GM18511 (cell line): ENCODE measurements around the gene MIS12.

ENCODE experiments used
- ATAC-seq: cut with Tn5 transposase; IDR thresholded peaks from one replicate; pipeline ENCODE4 v1.9.1; 2021; ENCODE audit warnings: mild to moderate bottlenecking, moderate library complexity; ENCODE audit not compliant: unreplicated experiment

Gene MIS12

DNA sequence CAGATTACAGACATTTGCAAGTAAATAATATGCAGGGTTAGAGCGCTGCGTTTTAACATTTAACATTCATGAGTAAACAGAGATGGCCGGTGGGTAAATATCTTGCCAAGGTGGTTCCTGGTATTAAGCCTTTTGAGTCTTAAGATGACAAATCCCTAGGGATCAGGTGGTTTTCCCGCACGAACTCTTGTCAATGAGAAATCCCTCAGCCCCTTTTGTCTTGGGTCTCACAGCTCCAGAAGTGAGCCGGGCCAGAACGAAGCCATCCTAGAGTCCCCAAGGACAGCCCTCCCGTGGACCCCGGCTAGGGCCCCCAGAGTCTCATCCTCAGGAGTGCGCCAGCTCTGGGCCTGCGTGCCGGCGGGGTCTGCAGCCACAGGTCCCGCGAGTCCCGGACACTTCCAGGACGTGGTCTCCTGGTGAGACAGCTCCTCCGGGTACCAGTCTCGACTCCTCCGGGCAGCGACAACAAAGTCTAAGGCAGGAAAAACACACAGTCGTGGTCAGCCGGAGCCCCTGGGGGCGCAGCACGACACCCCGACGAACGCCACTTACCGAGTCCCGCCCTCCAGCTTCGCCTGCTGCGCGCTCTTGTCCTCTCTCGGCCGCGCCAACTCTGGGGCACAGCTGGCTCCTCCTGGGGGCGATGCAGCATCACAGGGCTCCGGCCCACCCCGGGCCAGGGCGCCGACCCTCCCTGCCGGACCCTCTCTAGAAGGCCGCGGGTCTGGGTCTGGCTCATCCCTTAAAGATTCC, 13.3 kb downstream of the MIS12 start:
- no peak for ATAC-seq

GRCh38 chr17:5500247-5500588, 13.9 kb downstream of the MIS12 start:
- ATAC-seq: no peak

- no peak for ATAC-seq
Measured at GRCh38 chr17:5500589-5501391, 14.4 kb downstream of the MIS12 start.

DNA sequence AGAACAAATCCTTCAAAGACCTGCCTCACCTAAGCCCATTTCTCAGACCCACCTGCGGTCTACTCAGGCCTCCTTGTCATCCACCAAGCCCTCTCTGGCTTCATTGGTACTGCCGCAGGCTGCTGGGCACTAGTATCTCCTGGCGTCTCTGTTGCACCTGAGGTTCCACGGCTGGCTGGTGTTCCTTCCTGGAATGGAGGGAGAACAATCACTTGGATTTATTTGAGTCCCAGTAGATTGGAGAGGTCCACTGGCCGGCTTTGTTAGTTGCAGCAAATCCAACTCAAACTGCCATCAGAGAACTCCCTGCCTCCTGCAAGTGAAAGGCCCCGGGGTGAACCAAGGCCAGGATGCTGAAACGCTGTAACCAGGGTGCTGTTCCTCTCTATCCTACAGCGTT, 15.3 kb downstream of the MIS12 start:
- no peak for ATAC-seq

DNA sequence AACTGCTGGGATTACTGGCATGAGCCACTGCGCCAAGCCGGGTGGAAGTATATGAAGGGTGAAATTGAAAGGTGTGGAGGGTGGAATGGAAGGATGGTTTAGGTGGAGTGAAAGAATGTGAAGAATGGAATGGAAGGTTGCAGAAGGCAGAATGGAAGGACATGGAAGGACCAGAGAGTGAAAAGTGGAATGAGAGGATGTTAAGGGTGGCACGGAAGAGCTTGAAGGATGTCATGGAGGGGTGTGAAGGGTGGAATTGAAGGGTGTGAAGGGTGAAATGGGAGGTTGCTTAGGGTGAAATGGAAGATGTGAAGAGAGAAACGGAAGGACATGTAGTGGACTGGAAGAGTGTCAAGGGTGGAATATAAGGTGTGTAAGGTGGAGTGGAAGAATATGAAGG, 16.2 kb downstream of the MIS12 start:
- ATAC-seq: no peak

GRCh38 chr17:5506307-5506706, 19.9 kb downstream of the MIS12 start:
- ATAC-seq: no peak

GRCh38 chr17:5508810-5509209, 22.4 kb downstream of the MIS12 start:
- ATAC-seq: no peak

- ATAC-seq: no peak
Measured at GRCh38 chr17:5509482-5509881, 23.1 kb downstream of the MIS12 start.

DNA sequence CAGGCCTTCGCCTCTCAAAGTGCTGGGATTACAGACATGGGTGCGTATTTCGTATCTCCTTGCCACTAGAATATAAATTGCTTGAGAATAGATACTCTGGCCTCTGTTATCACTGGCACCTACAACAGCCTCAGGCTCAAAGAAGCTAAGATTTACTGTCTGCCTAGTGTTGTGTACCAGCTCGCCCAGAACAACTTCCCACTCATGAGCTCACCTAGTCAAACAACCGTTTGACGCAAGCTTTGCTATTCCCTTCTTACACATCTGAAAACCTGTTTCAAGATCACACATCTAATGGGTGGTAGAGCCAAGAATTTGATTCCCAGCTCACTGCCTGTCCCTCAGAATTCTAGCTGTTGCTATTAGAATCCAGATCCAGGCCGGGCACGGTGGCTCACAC, 24.4 kb downstream of the MIS12 start:
- no peak for ATAC-seq

GRCh38 chr17:5511401-5512225, 25.2 kb downstream of the MIS12 start:
- no peak for ATAC-seq

DNA sequence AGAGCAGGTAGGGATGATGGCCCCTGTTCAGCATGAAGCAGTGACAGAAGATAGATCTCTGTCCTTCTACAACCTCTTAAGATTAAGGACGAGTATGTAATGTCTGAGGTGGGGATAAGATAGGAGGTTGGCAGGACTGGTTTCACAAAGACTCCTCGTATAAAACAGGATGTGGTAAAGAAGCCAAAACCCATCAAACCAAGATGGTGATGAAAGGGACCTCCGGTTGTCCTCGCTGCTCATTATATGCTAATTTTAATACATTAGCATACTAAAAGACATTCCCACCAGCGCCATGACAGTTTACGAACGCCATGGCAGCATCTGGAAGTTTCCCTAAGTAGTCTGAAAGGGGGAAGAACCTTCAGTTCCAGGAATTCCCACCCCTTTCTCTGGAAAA, 27.3 kb downstream of the MIS12 start:
- no peak for ATAC-seq

DNA sequence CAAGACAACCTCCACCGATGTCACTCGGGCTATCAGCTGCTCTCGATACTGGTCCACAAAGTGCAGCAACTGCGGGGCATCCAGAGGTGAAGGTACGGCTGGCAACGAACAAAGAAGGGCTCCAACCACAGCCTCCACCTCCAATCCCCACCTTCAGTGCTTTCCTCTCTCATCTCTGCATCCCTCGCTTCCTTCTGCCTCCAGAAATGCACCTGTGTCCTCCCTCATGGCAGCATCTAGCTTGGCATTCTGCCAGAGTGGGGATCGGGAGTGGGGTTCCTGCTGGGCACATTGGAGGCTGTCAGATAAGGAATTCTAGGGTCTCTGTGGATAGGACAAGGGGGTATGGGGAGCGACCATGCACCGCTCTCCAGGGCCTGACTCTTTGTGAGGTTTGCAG, 28.6 kb downstream of the MIS12 start:
- no peak for ATAC-seq

GRCh38 chr17:5516060-5516792, 29.9 kb downstream of the MIS12 start:
- no peak for ATAC-seq

DNA sequence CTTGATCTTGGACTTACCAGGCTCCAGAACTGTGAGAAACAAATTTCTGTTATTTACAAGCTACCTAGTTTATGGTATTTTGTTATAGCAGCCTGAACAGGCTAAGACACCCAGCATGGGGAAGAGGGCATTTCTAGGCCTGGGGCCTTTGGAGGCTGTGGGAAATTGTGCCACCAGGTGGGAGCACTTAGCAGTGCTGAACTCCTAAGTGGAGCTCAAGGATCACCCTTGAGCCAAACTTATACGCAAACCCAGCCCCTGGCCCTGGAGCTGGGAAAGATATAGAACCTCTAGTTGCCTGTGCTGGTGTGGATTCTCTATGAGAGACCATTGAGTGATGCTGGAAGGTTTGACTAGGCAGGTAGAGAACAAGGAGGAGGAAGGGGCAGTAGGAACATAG, 36.1 kb downstream of the MIS12 start:
- ATAC-seq: no peak

DNA sequence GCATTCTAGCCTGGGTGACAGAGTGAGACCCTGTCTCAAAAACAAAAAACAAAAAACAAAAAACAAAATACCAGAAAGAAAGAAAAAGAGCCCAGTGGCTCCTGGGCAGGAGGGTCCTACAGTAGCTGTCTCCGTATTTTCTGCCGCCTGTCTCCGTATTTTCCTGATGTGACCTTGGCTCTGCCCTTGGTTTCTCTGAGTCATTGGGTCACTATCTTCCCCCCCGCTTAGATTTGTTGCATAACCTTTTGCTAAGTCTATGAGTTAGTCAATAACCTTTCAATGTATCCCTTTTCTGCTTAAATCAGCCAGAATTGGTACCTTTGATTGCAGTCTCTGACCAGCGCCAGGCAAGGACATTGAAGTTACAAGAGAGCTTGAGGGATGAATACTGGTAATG, 36.9 kb downstream of the MIS12 start:
- no peak for ATAC-seq

GRCh38 chr17:5526821-5527598, 40.6 kb downstream of the MIS12 start:
- ATAC-seq: no peak

DNA sequence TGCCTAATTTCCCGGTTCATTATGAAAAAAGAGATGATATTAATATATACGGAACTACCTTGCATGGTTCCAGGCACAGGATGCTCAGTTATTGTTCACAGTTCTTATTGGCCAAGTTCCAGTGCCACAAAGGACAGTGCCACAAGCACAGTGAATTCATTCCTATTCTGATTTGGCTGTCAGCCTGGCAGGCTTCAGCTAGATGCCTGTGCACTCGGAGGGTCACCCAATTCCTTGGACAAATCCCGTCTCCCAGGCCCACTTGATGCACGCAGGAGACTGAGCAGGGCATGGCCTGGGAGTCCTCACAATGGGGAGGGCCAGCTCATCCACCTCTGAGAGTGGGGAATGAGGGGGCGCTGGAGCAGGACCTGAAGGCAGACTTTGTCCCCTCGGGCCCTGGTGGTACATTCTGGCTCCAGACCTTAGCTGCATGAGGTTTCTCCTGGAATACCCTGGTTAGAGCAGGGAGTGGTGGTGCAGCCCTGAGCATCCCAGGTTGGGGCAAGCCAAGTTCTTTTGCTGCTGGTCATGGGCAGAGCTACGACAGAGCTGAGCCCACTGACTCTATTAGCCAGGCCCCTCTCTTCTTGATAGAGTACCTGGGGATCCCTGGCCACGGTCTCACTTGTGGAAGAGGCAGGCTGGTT, 41.4 kb downstream of the MIS12 start:
- no peak for ATAC-seq

- ATAC-seq: no peak
Measured at GRCh38 chr17:5530265-5531084, 44.1 kb downstream of the MIS12 start.

DNA sequence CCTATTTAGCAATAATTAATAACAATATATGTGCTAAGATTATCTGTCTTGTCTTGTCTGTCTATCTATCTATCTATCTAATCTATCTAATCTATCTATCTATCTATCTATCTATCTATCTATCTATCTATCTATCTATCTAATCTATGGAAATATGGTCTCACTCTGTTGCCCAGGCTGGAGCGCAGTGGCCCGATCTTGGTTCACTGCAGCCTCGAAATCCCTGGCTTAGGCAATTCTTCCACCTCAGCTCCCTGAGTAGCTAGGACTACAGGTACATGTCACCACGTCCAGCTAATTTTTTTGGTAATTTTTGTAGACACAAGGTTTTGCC, 44.7 kb downstream of the MIS12 start:
- ATAC-seq: no peak
